ENCODE data around the gene ENAM.
"Not testable (repeated sequence)": the region's sequence is repeated elsewhere in the genome, so short reads cannot be mapped to it uniquely, and the experiment has no call there.

ENAM gene

GRCh38 chr4:70687821-70688794 is 59.6 kb downstream of the ENAM start, which contains the start of gene UTP3:
UTP3 (plus strand) TSS chr4:70688532; CDS start chr4:70688678, 146 bp downstream.
- H3K4me1 Mint-ChIP-seq, result peaks cover 40% of the 10 kb centered on the region
- H3K27ac Mint-ChIP-seq, result peak within 1 kb of the TSS; percentile 100
- peak within 1 kb of the TSS; percentile 99 for H3K4me3 Mint-ChIP-seq
- peaks cover 34% of the 10 kb centered on the region for H3K36me3 Mint-ChIP-seq (ENCODE audit: low read depth)
- TF ChIP-seq, protein P1, sequence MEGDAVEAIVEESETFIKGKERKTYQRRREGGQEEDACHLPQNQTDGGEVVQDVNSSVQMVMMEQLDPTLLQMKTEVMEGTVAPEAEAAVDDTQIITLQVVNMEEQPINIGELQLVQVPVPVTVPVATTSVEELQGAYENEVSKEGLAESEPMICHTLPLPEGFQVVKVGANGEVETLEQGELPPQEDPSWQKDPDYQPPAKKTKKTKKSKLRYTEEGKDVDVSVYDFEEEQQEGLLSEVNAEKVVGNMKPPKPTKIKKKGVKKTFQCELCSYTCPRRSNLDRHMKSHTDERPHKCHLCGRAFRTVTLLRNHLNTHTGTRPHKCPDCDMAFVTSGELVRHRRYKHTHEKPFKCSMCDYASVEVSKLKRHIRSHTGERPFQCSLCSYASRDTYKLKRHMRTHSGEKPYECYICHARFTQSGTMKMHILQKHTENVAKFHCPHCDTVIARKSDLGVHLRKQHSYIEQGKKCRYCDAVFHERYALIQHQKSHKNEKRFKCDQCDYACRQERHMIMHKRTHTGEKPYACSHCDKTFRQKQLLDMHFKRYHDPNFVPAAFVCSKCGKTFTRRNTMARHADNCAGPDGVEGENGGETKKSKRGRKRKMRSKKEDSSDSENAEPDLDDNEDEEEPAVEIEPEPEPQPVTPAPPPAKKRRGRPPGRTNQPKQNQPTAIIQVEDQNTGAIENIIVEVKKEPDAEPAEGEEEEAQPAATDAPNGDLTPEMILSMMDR (IDR thresholded peaks at IDR 0.05), result peak; percentile 89
- peaks cover 15% of the 10 kb centered on the region for H3K27me3 Mint-ChIP-seq (ENCODE audit: low read depth, poor library complexity)
- peak; percentile 94 for DNase-seq
- no peaks in the 10 kb centered on the region for H3K9me3 Mint-ChIP-seq

DNA sequence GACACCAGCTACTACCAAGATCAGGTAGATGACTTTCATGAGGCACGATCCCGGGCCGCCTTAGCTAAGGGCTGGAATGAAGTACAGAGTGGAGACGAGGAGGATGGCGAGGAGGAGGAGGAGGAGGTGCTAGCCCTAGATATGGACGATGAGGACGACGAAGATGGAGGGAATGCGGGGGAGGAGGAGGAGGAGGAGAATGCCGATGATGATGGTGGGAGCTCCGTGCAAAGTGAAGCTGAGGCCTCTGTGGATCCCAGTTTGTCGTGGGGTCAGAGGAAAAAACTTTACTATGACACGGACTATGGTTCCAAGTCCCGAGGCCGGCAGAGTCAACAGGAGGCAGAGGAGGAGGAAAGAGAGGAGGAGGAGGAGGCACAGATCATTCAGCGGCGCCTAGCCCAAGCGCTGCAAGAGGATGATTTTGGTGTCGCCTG is 60.3 kb downstream of the ENAM start:
- peak overlapping the region; percentile 100 for H3K27ac Mint-ChIP-seq
- no peaks in the 10 kb centered on the region for H3K9me3 Mint-ChIP-seq

DNA sequence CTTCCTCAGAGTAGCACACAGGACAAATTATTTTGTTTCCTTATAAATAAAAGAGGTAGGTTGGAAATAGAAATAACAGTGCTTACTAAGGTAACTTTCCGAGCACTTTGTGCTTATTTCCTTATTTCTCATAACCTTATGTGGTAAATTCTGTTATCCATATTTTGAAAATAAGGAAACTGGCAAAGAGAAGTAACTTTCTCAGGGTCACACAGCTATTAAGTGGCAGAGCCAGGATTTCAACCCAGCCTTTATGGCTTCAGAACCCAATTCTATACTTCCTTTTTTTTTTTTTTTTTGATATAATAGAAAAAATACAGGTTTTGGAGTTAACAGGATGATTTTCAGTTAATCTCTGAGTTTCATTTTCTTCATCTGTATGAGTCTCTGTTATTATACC is 63.1 kb downstream of the ENAM start:
- Mint-ChIP-seq H3K9me3 (no peaks in the 10 kb centered on the region), H3K27ac (no peak overlapping the region), H3K4me3 (no peak overlapping the region), H3K4me1 (peaks cover 40% of the 10 kb centered on the region), H3K36me3 (ENCODE audit: low read depth) (peaks cover 36% of the 10 kb centered on the region), H3K27me3 (ENCODE audit: low read depth, poor library complexity) (peaks cover 3% of the 10 kb centered on the region)
- TF ChIP-seq, protein P1 (IDR thresholded peaks at IDR 0.05), result no peak
- DNase-seq, result no peak

More for the DNA sequence above, 60.3 kb downstream of the ENAM start:
- Mint-ChIP-seq H3K36me3 (ENCODE audit: low read depth) (peaks cover 36% of the 10 kb centered on the region), H3K27me3 (ENCODE audit: low read depth, poor library complexity) (peaks cover 10% of the 10 kb centered on the region), H3K4me3 (peak overlapping the region; percentile 99), H3K4me1 (peaks cover 40% of the 10 kb centered on the region)
- DNase-seq, result peak; percentile 32
- TF ChIP-seq, protein P1 (IDR thresholded peaks at IDR 0.05), result no peak

- Mint-ChIP-seq H3K36me3 (ENCODE audit: low read depth) (peaks cover 27% of the 10 kb centered on the region), H3K4me1 (peaks cover 16% of the 10 kb centered on the region)
- H3K27ac Mint-ChIP-seq; DNase-seq; H3K4me3 Mint-ChIP-seq; H3K9me3 Mint-ChIP-seq; H3K27me3 Mint-ChIP-seq (ENCODE audit: low read depth, poor library complexity): not testable (repeated sequence)
These were observed 66.1 kb downstream of the ENAM start for GRCh38 chr4:70694633-70695032.

All from nephron progenitor cell (in vitro differentiated cells).